Endothelial cell of umbilical vein (primary cell): ENCODE data around the gene TAF11L9. TPM values are rescaled to one million over a fixed set of nuclear protein-coding genes. Genes with fewer than 3 reads are reported as not detected.
"Not testable (repeated sequence)": the region's sequence is repeated elsewhere in the genome, so short reads cannot be mapped to it uniquely, and the experiment has no call there.

ENCODE experiments used
- BruUV-seq: library from RNA; stranded (reverse); fragments of 400-500 nt; replicated peaks from 2 replicates; lab custom pipeline; 2021; lab: Mats Ljungman, UMichigan
- CTCF ChIA-PET: fragments of 300-600, 350-600 bp; sonication (Branson Sonifier 250); formaldehyde crosslinking; loops from one replicate; lab custom pipeline; 2021; ENCODE audit warnings: antibody characterized with exemption, inconsistent platforms; lab: Charles Lee
- POLR2A ChIA-PET: fragments of 300-600, 350-600 bp; sonication (Branson Sonifier 250); formaldehyde crosslinking; loops from one replicate; lab custom pipeline; 2021; ENCODE audit warnings: antibody characterized with exemption, inconsistent platforms; lab: Charles Lee
- DNase-seq: peaks from one replicate; pipeline ENCODE4 v3.0.0-alpha.2; 2011; ENCODE audit warnings: low read depth, low spot score
- FAIRE-seq: peaks from 2 replicates; lab custom pipeline; 2011; peaks lifted over from hg19 to GRCh38; lab: Jason Lieb, UNC
- H2AFZ ChIP-seq: 2 replicates; pipeline ENCODE4 v1.6.0; 2012; ENCODE audit warnings: low read depth, low read length, control low read depth, inconsistent platforms
- H3K27ac ChIP-seq: 2 replicates; pipeline ENCODE4 v1.5.1; 2011; ENCODE audit warnings: low read depth, mild to moderate bottlenecking, control low read depth, low read length, moderate library complexity; ENCODE audit not compliant: insufficient read depth
- H3K27me3 ChIP-seq, 2 experiments: 2 replicates each; pipeline versions ENCODE4 v1.6.0 to v1.6.1; 2011; ENCODE audit warnings: low read length in 2 of 2, mixed read lengths in 1 of 2; ENCODE audit not compliant: control insufficient read depth in 2 of 2, insufficient read depth in 2 of 2
- H3K36me3 ChIP-seq, 2 experiments: 2 replicates in 1 of 2; 3 replicates in 1 of 2; pipeline ENCODE4 v1.5.1; 2011; ENCODE audit warnings: low read length in 2 of 2, mild to moderate bottlenecking in 1 of 2, moderate library complexity in 1 of 2; ENCODE audit not compliant: control insufficient read depth in 2 of 2, insufficient read depth in 2 of 2; ENCODE audit errors: extremely low read depth in 1 of 2
- H3K4me1 ChIP-seq: 3 replicates; pipeline ENCODE4 v1.5.1; 2011; ENCODE audit warnings: mild to moderate bottlenecking, low read length; ENCODE audit not compliant: control insufficient read depth, insufficient read depth; ENCODE audit errors: extremely low read depth
- H3K4me2 ChIP-seq: 2 replicates; pipeline ENCODE4 v1.6.1; 2011; ENCODE audit warnings: low read length, control low read depth, mixed read lengths; ENCODE audit not compliant: insufficient read depth
- H3K4me3 ChIP-seq, 3 experiments: fragments of 200-600 bp in 1 of 3; sonication (generic), shearing (Covaris generic) in 1 of 3; replicated peaks in 1 of 3; 2 replicates each; pipeline ENCODE4 v1.5.1; 2011 to 2016; ENCODE audit warnings: control low read depth in 3 of 3, low read length in 3 of 3, mild to moderate bottlenecking in 2 of 3, inconsistent platforms in 1 of 3, low read depth in 1 of 3, moderate library complexity in 1 of 3; ENCODE audit not compliant: insufficient read depth in 1 of 3
- H3K79me2 ChIP-seq: 2 replicates; pipeline ENCODE4 v1.6.0; 2012; ENCODE audit warnings: low read length, inconsistent platforms; ENCODE audit not compliant: control insufficient read depth, insufficient read depth
- H3K9ac ChIP-seq: replicated peaks from 2 replicates; pipeline ENCODE3; 2011; ENCODE audit warnings: low read length, control low read depth; ENCODE audit not compliant: insufficient read depth; ENCODE audit errors: extremely low read depth
- H3K9me1 ChIP-seq: replicated peaks from 3 replicates; pipeline ENCODE4 v1.6.0; 2011; ENCODE audit warnings: mild to moderate bottlenecking, low read length; ENCODE audit not compliant: control insufficient read depth, insufficient read depth; ENCODE audit errors: extremely low read depth
- H3K9me3 ChIP-seq: replicated peaks from 2 replicates; pipeline ENCODE4 v1.5.1; 2012; ENCODE audit warnings: low read length, inconsistent platforms; ENCODE audit not compliant: control insufficient read depth, insufficient read depth
- H4K20me1 ChIP-seq: replicated peaks from 2 replicates; pipeline ENCODE3; 2011; ENCODE audit warnings: mild to moderate bottlenecking, low read length; ENCODE audit not compliant: control insufficient read depth, insufficient read depth; ENCODE audit errors: extremely low read depth
- CTCF ChIP-seq, 2 donors: IDR thresholded peaks; 1 replicate in 1 of 2; 2 replicates in 1 of 2; pipeline ENCODE4 v1.5.1; 2011; ENCODE audit warnings: low read length in 2 of 2, mild to moderate bottlenecking in 2 of 2, moderate library complexity in 2 of 2, control low read depth in 1 of 2, inconsistent platforms in 1 of 2, low read depth in 1 of 2; ENCODE audit not compliant: insufficient read depth in 1 of 2; ENCODE audit errors: extremely low read depth in 1 of 2
- EZH2 ChIP-seq: IDR thresholded peaks from 2 replicates; pipeline ENCODE4 v1.6.1; 2012; ENCODE audit warnings: borderline replicate concordance, low read depth, mild to moderate bottlenecking, moderate library complexity, low read length, inconsistent platforms; ENCODE audit not compliant: severe bottlenecking
- FOS ChIP-seq: IDR thresholded peaks from 2 replicates; pipeline ENCODE4 v1.6.1; 2011; ENCODE audit warnings: mild to moderate bottlenecking, low read length, moderate library complexity, borderline replicate concordance; ENCODE audit not compliant: insufficient read depth
- GATA2 ChIP-seq: IDR thresholded peaks from 2 replicates; pipeline ENCODE4 v1.7.0; 2011; ENCODE audit warnings: low read depth, mild to moderate bottlenecking, moderate library complexity, mixed read lengths, low read length; ENCODE audit not compliant: insufficient read length, insufficient read depth
- JUN ChIP-seq: IDR thresholded peaks from 2 replicates; pipeline ENCODE4 v1.6.1; 2011; ENCODE audit warnings: borderline replicate concordance, low read depth; ENCODE audit not compliant: insufficient read length, insufficient read depth
- MAX ChIP-seq: IDR thresholded peaks from 2 replicates; pipeline ENCODE4 v1.6.1; 2011; ENCODE audit not compliant: insufficient read depth, insufficient read length
- MYC ChIP-seq: IDR thresholded peaks from one replicate; pipeline ENCODE4 v1.6.1; 2011; ENCODE audit warnings: mild to moderate bottlenecking, low read depth, low read length
- POLR2A ChIP-seq: IDR thresholded peaks from 2 replicates; pipeline ENCODE4 v1.6.1; 2012; ENCODE audit warnings: low read depth, mild to moderate bottlenecking, control low read depth, low read length
- POLR2AphosphoS5 ChIP-seq: IDR thresholded peaks from 2 replicates; pipeline ENCODE4 v1.6.1; 2012; ENCODE audit warnings: low read depth, mild to moderate bottlenecking, control low read depth, low read length, moderate library complexity; ENCODE audit not compliant: insufficient read depth
- dilution Hi-C: fragments of 300-500 bp; cut with MboI; formaldehyde crosslinking; loops from one replicate; pipeline ENCODE4 v1.15.0; 2019; ENCODE audit warnings: low sequenced_read_pairs; ENCODE audit not compliant: extremely low pct_ligation_motif_present
- intact Hi-C: fragments of 100-400 bp; cut with micrococcal nuclease; formaldehyde crosslinking; loops from one replicate; pipeline ENCODE4 v1.10.0; 2022
- polyA plus RNA-seq, 4 experiments: library from polyadenylated mRNA; depleted of rRNA in 3 of 4; stranded (reverse) in 3 of 4; unstranded in 1 of 4; fragments of >200 nt; gene quantifications; 2 replicates each; pipeline versions ENCODE4 v1.2.1 to v1.2.3, GENCODE V29; 2011 to 2012; ENCODE audit warnings: missing spikeins in 1 of 4
- total RNA-seq: library from RNA; stranded (reverse); gene quantifications from 2 replicates; pipeline ENCODE4 v1.2.3, GENCODE V29; 2021

TAF11L9 gene
- total and polyA plus RNA-seq, 2 donors (not counting 3 experiments of a cell fraction or from before 2014, with no cell fraction given), result not detected

GRCh38 chr5:17631788-17632187 is 37.6 kb upstream of the TAF11L9 start, which contains the start of gene TAF11L13:
TAF11L13 (plus strand) TSS chr5:17632088.
- H3K36me3 ChIP-seq, H3K79me2 ChIP-seq, H2AFZ ChIP-seq, BruUV-seq, H3K9ac ChIP-seq, H4K20me1 ChIP-seq, CTCF ChIA-PET, H3K9me3 ChIP-seq, intact Hi-C loops, FAIRE-seq, H3K4me2 ChIP-seq, H3K27ac ChIP-seq, H3K4me1 ChIP-seq, DNase-seq, H3K27me3 ChIP-seq, H3K4me3 ChIP-seq, POLR2A ChIA-PET, H3K9me1 ChIP-seq, dilution Hi-C loops: not testable (repeated sequence)

- Histone ChIP-seq H3K9me3 (no peaks in the 10 kb centered on the region), H3K9ac (no peak overlapping the region), H3K4me3 (no peak overlapping the region), H3K9me1 (no peaks in the 10 kb centered on the region), H3K4me2 (no peak overlapping the region), H3K36me3 (no peaks in the 10 kb centered on the region), H3K27ac (no peak overlapping the region), H3K79me2 (no peaks in the 10 kb centered on the region), H3K4me1 (no peaks in the 10 kb centered on the region), H3K27me3 (no peaks in the 10 kb centered on the region), H2AFZ (no peak overlapping the region), H4K20me1 (no peaks in the 10 kb centered on the region)
- BruUV-seq, result no TSS peak
- dilution Hi-C loops (no loop called here), intact Hi-C loops (no loop called here)
- CTCF ChIA-PET, result no interaction called here
- POLR2A ChIA-PET, result no interaction called here
- no peak for TF ChIP-seq GATA2
- TF ChIP-seq POLR2A, result no peak
- TF ChIP-seq JUN, result no peak
- TF ChIP-seq MAX, result no peak
- no peak for TF ChIP-seq CTCF (IDR thresholded peaks at IDR 0.05; ENCODE audit: extremely low read depth in 1 of 2, insufficient read depth in 1 of 2, low read depth in 1 of 2, low read length in 2 of 2)
- no peak for TF ChIP-seq MYC
- TF ChIP-seq FOS, result no peak
- no peak for TF ChIP-seq EZH2
- TF ChIP-seq POLR2AphosphoS5, result no peak
- FAIRE-seq, result no peak
- DNase-seq, result no peak
Observed at GRCh38 chr5:17625686-17626085, 31.5 kb upstream of the TAF11L9 start.
